GM23248 (cell line): ENCODE data around the gene ACRV1. TPM values are rescaled to one million over a fixed set of nuclear protein-coding genes. Genes with fewer than 3 reads are reported as not detected.

Experiments
- DNase-seq: peaks from one replicate; pipeline ENCODE4 v3.0.0-alpha.2; 2015
- H2AFZ ChIP-seq: fragments of 200-600 bp; sonication (generic); 2 replicates; pipeline ENCODE4 v1.6.1; 2016; ENCODE audit warnings: antibody characterized with exemption
- H3F3A ChIP-seq: fragments of 200-600 bp; sonication (generic); 2 replicates; pipeline ENCODE4 v1.6.1; 2016; ENCODE audit warnings: mild to moderate bottlenecking, antibody characterized with exemption, mixed run types; ENCODE audit not compliant: insufficient read depth
- H3K27ac ChIP-seq: fragments of 200-600 bp; sonication (generic); 2 replicates; pipeline ENCODE4 v1.5.1; 2016; ENCODE audit warnings: mild to moderate bottlenecking
- H3K27me3 ChIP-seq: fragments of 200-600 bp; sonication (generic); replicated peaks from 2 replicates; pipeline ENCODE4 v1.6.1; 2016; ENCODE audit warnings: mild to moderate bottlenecking; ENCODE audit not compliant: insufficient read depth
- H3K36me3 ChIP-seq: fragments of 200-600 bp; sonication (generic); 2 replicates; pipeline ENCODE4 v1.6.1; 2016; ENCODE audit warnings: low read depth, mild to moderate bottlenecking
- H3K4me1 ChIP-seq: fragments of 200-600 bp; sonication (generic); 2 replicates; pipeline ENCODE4 v1.6.1; 2016; ENCODE audit warnings: mild to moderate bottlenecking; ENCODE audit not compliant: insufficient read depth
- H3K4me2 ChIP-seq: fragments of 200-600 bp; sonication (generic); one replicate; pipeline ENCODE4 v1.6.1; 2016; ENCODE audit warnings: mild to moderate bottlenecking; ENCODE audit not compliant: unreplicated experiment
- H3K4me3 ChIP-seq: fragments of 200-600 bp; sonication (generic); 2 replicates; pipeline ENCODE4 v1.5.1; 2016; ENCODE audit warnings: mild to moderate bottlenecking
- H3K79me2 ChIP-seq: fragments of 200-600 bp; sonication (generic); 2 replicates; pipeline ENCODE4 v1.6.1; 2016; ENCODE audit warnings: mild to moderate bottlenecking; ENCODE audit not compliant: insufficient read depth
- H3K9ac ChIP-seq: fragments of 200-600 bp; sonication (generic); 2 replicates; pipeline ENCODE4 v1.6.1; 2016; ENCODE audit warnings: mild to moderate bottlenecking
- H3K9me2 ChIP-seq: fragments of 200-600 bp; sonication (generic); 2 replicates; pipeline ENCODE4 v1.6.1; 2016; ENCODE audit warnings: mixed run types, mild to moderate bottlenecking, moderate library complexity; ENCODE audit not compliant: insufficient read depth
- H3K9me3 ChIP-seq: fragments of 200-600 bp; sonication (generic); one replicate; pipeline ENCODE4 v1.6.1; 2017; ENCODE audit warnings: low read depth
- H4K20me1 ChIP-seq: fragments of 200-600 bp; sonication (generic); 2 replicates; pipeline ENCODE4 v1.6.0; 2016; ENCODE audit not compliant: insufficient read depth
- EZH2 ChIP-seq: fragments of 200-600 bp; sonication (generic); IDR thresholded peaks from 2 replicates; pipeline ENCODE4 v1.6.1; 2018; ENCODE audit warnings: antibody characterized with exemption, mild to moderate bottlenecking; ENCODE audit not compliant: insufficient read depth, poor library complexity, severe bottlenecking
- EZH2phosphoT487 ChIP-seq: fragments of 200-600 bp; sonication (generic); IDR thresholded peaks from 2 replicates; pipeline ENCODE4 v1.6.1; 2018; ENCODE audit warnings: antibody characterized with exemption, moderate library complexity, mild to moderate bottlenecking, low read depth; ENCODE audit not compliant: insufficient read depth
- WGBS, 2 experiments: methylation state at CpG; one replicate each; pipeline ENCODE4 v1.1.6; 2015 to 2017; ENCODE audit warnings: low lambda C conversion rate in 2 of 2, low coverage in 1 of 2; ENCODE audit errors: missing lambda C conversion rate in 2 of 2; 5-methylcytosine and 5-hydroxymethylcytosine counted together
- in situ Hi-C: fragments of 300-500 bp; cut with MboI; formaldehyde crosslinking; loops from 2 replicates; pipeline ENCODE4 v1.15.0; 2020
- polyA plus RNA-seq: library from polyadenylated mRNA; unstranded; fragments of >200 nt; fragmentation: Nextera tagmentation; extraction: Ambion mirVana; gene quantifications from 2 replicates; pipeline ENCODE4 v1.2.1, GENCODE V29; 2016
- total RNA-seq: library from RNA; depleted of rRNA; stranded (reverse); fragments of >200 nt; shearing (Covaris generic); gene quantifications from 2 replicates; pipeline ENCODE4 v1.2.3, GENCODE V29; 2014

The ACRV1 gene
- total and polyA plus RNA-seq, 2 experiments from 2014 or later = 0.10 TPM; not detected in 1

GRCh38 chr11:125670172-125670571 is 10.5 kb downstream of the ACRV1 start:
- H3K79me2 ChIP-seq = peaks cover 5% of the 10 kb centered on the region; the same call in 1 of the 2 replicates
- WGBS, 2 experiments = 96 to 98% methylated on average over 1 of the region's 1 CpG
- H3K27ac ChIP-seq = no peak overlapping the region
- H3K4me1 ChIP-seq = no peaks in the 10 kb centered on the region
- in situ Hi-C loops = no loop called here
- H3K36me3 ChIP-seq = peaks cover 13% of the 10 kb centered on the region; the same call in 1 of the 2 replicates
- TF ChIP-seq EZH2phosphoT487 = no peak
- H3K27me3 ChIP-seq = no peaks in the 10 kb centered on the region
- no peak overlapping the region for H3K4me2 ChIP-seq
- H3K4me3 ChIP-seq = no peak overlapping the region
- H4K20me1 ChIP-seq = no peaks in the 10 kb centered on the region
- H2AFZ ChIP-seq = no peak overlapping the region
- H3K9me2 ChIP-seq = no peaks in the 10 kb centered on the region
- H3F3A ChIP-seq = no peaks in the 10 kb centered on the region
- H3K9ac ChIP-seq = no peak overlapping the region
- H3K9me3 ChIP-seq = no peaks in the 10 kb centered on the region
- no peak for DNase-seq

- no peaks in the 10 kb centered on the region for H3K4me1 ChIP-seq
- H4K20me1 ChIP-seq = no peaks in the 10 kb centered on the region
- no peak overlapping the region for H3K4me2 ChIP-seq
- H3K9me2 ChIP-seq = no peaks in the 10 kb centered on the region
- no peak for DNase-seq
- no peaks in the 10 kb centered on the region for H3K27me3 ChIP-seq
- H3K79me2 ChIP-seq = peaks cover 5% of the 10 kb centered on the region; the same call in 1 of the 2 replicates
- TF ChIP-seq EZH2 (no peak), EZH2phosphoT487 (no peak)
- in situ Hi-C loops = no loop called here
- H3K4me3 ChIP-seq = no peak overlapping the region
- H2AFZ ChIP-seq = no peak overlapping the region
- 95 to 98% methylated on average over 2 of the region's 2 CpGs for WGBS, 2 experiments
- H3K9ac ChIP-seq = no peak overlapping the region
- no peaks in the 10 kb centered on the region for H3K9me3 ChIP-seq
- H3K36me3 ChIP-seq = peaks cover 23% of the 10 kb centered on the region
- no peak overlapping the region for H3K27ac ChIP-seq
- no peaks in the 10 kb centered on the region for H3F3A ChIP-seq
These were observed 13.5 kb downstream of the ACRV1 start for GRCh38 chr11:125667151-125667550.

GRCh38 chr11:125663910-125664309 is 16.7 kb downstream of the ACRV1 start:
- Histone ChIP-seq H2AFZ (no peak overlapping the region), H3K9me3 (no peaks in the 10 kb centered on the region), H3K79me2 (peaks cover 5% of the 10 kb centered on the region; the same call in 1 of the 2 replicates), H4K20me1 (no peaks in the 10 kb centered on the region), H3K4me1 (no peaks in the 10 kb centered on the region), H3F3A (no peaks in the 10 kb centered on the region), H3K27me3 (no peaks in the 10 kb centered on the region), H3K9ac (no peak overlapping the region), H3K9me2 (no peaks in the 10 kb centered on the region), H3K36me3 (peaks cover 17% of the 10 kb centered on the region), H3K4me2 (no peak overlapping the region), H3K4me3 (no peak overlapping the region), H3K27ac (no peak overlapping the region)
- TF ChIP-seq EZH2phosphoT487 = no peak
- TF ChIP-seq EZH2 = no peak
- peak; percentile 7 for DNase-seq
- in situ Hi-C loops = no loop called here
- 82 to 100% methylated on average over 1 to 3 of the region's 3 CpGs for WGBS, 2 experiments

GRCh38 chr11:125662689-125663088 is 18.0 kb downstream of the ACRV1 start:
- in situ Hi-C loops = no loop called here

More at GRCh38 chr11:125662689-125663088, 18.0 kb downstream of the ACRV1 start:
- no peak overlapping the region for H2AFZ ChIP-seq
- no peaks in the 10 kb centered on the region for H4K20me1 ChIP-seq
- H3K4me2 ChIP-seq = no peak overlapping the region
- H3K27ac ChIP-seq = no peak overlapping the region
- DNase-seq = no peak
- peaks cover 5% of the 10 kb centered on the region; the same call in 1 of the 2 replicates for H3K79me2 ChIP-seq
- H3K36me3 ChIP-seq = peaks cover 21% of the 10 kb centered on the region
- no peaks in the 10 kb centered on the region for H3F3A ChIP-seq
- H3K4me1 ChIP-seq = no peaks in the 10 kb centered on the region
- no peaks in the 10 kb centered on the region for H3K9me2 ChIP-seq
- no peaks in the 10 kb centered on the region for H3K9me3 ChIP-seq
- H3K27me3 ChIP-seq = no peaks in the 10 kb centered on the region
- no peak overlapping the region for H3K9ac ChIP-seq
- TF ChIP-seq EZH2phosphoT487 = no peak
- no peak for TF ChIP-seq EZH2
- 79 to 82% methylated on average over 2 of the region's 2 CpGs for WGBS, 2 experiments
- no peak overlapping the region for H3K4me3 ChIP-seq
